T47D (cell line): ENCODE measurements around the gene MED15.

Source experiments
- DNase-seq, 2 experiments: peaks; one replicate each; pipeline versions ENCODE4 v3.0.0 to v3.0.0-alpha.2; 2011 to 2012; ENCODE audit warnings: low read depth in 1 of 2, low spot score in 1 of 2
- JUND ChIP-seq: IDR thresholded peaks from 2 replicates; pipeline ENCODE4 v1.6.1; 2012; ENCODE audit warnings: low read depth
- in situ Hi-C: cut with HindIII; loops from 2 replicates; pipeline ENCODE4 v1.10.0; 2016; ENCODE audit warnings: low sequenced_read_pairs, low pct_unique_long_range_greater_than_20kb

MED15 gene

GRCh38 chr22:20628081-20628939 is 120.9 kb downstream of the MED15 start:
- DNase-seq: no peak
- TF ChIP-seq JUND: no peak
- in situ Hi-C loops: no loop called here

GRCh38 chr22:20629401-20629800 is 122.0 kb downstream of the MED15 start:
- in situ Hi-C loops: no loop called here
- no peak for DNase-seq
- TF ChIP-seq JUND: no peak

- in situ Hi-C loops: no loop called here
- no peak for TF ChIP-seq JUND
- DNase-seq: no peak
These were observed 123.6 kb downstream of the MED15 start for GRCh38 chr22:20630873-20631617.

- in situ Hi-C loops: no loop called here
- TF ChIP-seq JUND: no peak
- no peak for DNase-seq
These were observed 124.7 kb downstream of the MED15 start for GRCh38 chr22:20632082-20632481.

GRCh38 chr22:20632518-20632917 is 125.1 kb downstream of the MED15 start:
- in situ Hi-C loops: no loop called here
- TF ChIP-seq JUND: no peak
- DNase-seq: no peak

- in situ Hi-C loops: no loop called here
- no peak for DNase-seq
- TF ChIP-seq JUND: no peak
These were observed 127.3 kb downstream of the MED15 start for GRCh38 chr22:20634560-20635226.

GRCh38 chr22:20635227-20635591 is 127.8 kb downstream of the MED15 start:
- in situ Hi-C loops: no loop called here
- no peak for TF ChIP-seq JUND
- DNase-seq: no peak

- no peak for TF ChIP-seq JUND
- DNase-seq: no peak
- in situ Hi-C loops: no loop called here
These were observed 128.8 kb downstream of the MED15 start for GRCh38 chr22:20636075-20636812.

- DNase-seq: no peak
- no peak for TF ChIP-seq JUND
- in situ Hi-C loops: no loop called here
These were observed 129.5 kb downstream of the MED15 start for GRCh38 chr22:20636945-20637344.
